Measurements from ENCODE around the gene CYSRT1.

Gene CYSRT1

GRCh38 chr9:137212520-137212919, 12.5 kb upstream of the CYSRT1 start:
- DNase-seq (ENCODE audit: low read depth): no peak

- no peak for DNase-seq (ENCODE audit: low read depth)
Measured at GRCh38 chr9:137213160-137214060, 11.6 kb upstream of the CYSRT1 start.

- DNase-seq (ENCODE audit: low read depth): no peak
Measured at GRCh38 chr9:137214620-137215019, 10.4 kb upstream of the CYSRT1 start.

DNA sequence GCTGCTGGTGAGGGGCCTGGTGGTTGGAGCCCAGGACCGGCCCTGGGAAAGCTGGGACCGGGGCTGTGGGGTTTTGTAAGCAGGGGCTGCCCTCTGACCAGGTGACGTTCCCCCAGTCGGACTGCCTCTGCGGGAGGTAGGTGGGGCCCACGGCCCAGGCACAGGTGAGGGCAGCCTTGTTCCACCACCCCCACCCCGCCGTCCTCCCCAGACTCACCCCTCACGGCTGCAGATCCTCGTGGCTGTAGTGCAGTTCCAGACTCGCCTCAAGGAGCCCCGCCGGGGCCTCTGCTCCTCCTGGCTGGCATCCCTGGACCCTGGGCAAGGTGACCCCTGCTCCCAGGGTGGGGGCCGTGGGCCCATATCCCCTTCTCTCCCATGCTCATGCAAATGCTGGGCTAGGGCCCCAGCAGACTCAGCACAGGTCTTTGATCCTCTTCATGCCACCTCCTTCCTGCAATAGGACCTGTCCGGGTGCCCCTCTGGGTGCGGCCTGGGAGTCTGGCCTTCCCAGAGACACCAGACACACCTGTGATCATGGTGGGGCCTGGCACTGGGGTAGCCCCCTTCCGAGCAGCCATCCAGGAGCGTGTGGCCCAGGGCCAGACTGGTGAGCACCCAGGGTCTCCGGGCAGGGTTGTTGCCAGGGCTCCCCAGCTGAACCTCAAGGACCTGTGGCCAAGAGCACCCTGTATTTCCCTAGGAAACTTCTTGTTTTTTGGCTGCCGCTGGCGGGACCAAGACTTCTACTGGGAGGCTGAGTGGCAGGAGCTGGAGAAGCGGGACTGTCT, 9.6 kb upstream of the CYSRT1 start:
- DNase-seq (ENCODE audit: low read depth): no peak

DNA sequence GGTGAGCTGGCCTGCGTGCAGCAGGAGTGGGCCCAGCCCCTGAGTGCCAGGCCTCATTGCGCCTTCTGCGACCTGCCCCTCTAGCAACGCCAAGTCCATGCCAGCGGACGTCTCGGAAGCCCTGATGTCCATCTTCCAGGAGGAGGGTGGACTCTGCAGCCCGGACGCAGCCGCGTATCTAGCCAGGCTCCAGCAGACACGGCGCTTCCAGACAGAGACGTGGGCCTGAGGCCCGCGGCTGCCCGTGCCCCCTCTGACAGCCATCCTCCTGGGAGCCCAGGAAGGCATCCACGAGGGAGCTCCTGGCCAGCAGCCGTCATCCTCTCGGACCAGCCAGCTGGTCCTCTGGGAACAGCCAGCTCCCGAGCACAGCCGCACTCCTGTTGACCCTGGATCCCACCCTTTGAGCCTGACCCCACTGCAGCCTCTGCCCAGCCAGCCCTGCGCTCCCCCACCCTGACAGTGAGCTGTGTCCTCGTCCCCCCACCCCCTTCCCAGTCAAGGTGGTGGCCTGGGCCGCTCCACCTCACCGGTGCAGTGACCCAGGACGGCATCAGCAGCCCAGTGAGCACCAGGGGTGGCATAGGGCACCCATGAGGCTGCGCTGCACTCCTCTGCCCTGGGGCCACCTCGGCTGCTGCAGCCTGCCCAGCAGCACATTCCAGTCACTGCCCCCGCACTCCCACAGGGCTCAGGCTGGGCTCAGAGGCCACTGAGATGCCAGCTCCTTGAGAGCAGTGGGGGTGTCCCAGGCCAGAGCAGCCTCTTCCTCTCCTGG, 8.6 kb upstream of the CYSRT1 start:
- no peak for DNase-seq (ENCODE audit: low read depth)

GRCh38 chr9:137217276-137218211, 7.4 kb upstream of the CYSRT1 start:
- DNase-seq (ENCODE audit: low read depth): no peak

DNA sequence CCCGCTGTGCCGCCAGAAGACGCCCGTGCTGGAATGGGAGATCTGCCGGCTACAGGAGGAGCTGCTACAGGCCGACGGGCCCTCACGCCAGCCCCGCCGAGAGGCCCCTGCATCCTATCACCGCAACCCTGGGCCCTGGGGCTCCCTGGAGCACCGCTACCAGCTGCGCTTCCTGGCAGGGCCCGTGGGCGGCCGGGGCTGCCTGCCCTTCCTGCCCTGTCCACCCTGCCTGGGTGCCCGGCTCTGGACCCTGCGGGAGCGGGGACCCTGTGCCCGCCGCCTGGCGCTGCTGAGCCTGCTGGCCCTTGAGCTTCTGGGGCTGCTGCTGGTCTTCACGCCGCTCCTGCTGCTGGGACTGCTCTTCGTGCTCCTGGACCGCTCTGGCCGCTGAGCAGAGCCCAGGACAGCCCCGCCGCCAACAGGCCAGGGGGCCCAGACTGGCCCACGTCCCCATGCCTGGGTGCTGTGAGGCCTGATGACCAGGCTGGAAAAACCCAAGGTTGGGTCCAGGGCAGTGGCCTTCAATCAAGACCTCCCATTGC, 6.7 kb upstream of the CYSRT1 start:
- no peak for DNase-seq (ENCODE audit: low read depth)

- peak; percentile 31 for DNase-seq (ENCODE audit: low read depth)
Measured at GRCh38 chr9:137218754-137219271, 6.2 kb upstream of the CYSRT1 start.

GRCh38 chr9:137219757-137220316, 5.1 kb upstream of the CYSRT1 start:
- no peak for DNase-seq (ENCODE audit: low read depth)

GRCh38 chr9:137220317-137221094, 4.5 kb upstream of the CYSRT1 start:
- DNase-seq (ENCODE audit: low read depth): no peak

DNA sequence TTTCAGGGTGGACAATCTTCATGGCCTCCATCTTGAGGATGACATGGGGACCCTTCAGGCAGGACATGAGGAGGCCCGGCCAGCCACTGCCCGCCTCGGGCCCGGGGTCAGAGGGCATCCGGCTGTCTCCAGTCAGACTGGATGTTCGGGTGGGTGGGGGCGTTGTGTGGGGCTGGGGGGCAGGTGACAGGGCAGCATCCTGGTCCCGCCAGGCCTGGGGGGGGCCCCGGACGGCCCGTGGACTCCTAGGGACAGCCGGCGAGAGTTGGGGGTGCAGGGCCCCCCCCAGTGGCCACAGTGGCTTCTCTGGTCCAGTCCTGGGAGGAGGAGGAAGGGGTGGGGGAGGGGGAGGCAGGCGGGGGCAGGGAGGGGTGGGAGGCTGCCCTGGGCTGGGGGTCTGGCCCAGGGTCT, 3.9 kb upstream of the CYSRT1 start:
- no peak for DNase-seq (ENCODE audit: low read depth)

- DNase-seq (ENCODE audit: low read depth): no peak
Measured at GRCh38 chr9:137221506-137222111, 3.4 kb upstream of the CYSRT1 start.

GRCh38 chr9:137222190-137223077, 2.5 kb upstream of the CYSRT1 start, which contains the start of gene RNF208:
Gene RNF208 (minus strand): TSS chr9:137222240. CDS start chr9:137221212, 1,028 bp downstream.
- DNase-seq (ENCODE audit: low read depth): peak; percentile 26

- peak; percentile 99 for DNase-seq (ENCODE audit: low read depth)
Measured at GRCh38 chr9:137223078-137223970, 1.6 kb upstream of the CYSRT1 start.

DNA sequence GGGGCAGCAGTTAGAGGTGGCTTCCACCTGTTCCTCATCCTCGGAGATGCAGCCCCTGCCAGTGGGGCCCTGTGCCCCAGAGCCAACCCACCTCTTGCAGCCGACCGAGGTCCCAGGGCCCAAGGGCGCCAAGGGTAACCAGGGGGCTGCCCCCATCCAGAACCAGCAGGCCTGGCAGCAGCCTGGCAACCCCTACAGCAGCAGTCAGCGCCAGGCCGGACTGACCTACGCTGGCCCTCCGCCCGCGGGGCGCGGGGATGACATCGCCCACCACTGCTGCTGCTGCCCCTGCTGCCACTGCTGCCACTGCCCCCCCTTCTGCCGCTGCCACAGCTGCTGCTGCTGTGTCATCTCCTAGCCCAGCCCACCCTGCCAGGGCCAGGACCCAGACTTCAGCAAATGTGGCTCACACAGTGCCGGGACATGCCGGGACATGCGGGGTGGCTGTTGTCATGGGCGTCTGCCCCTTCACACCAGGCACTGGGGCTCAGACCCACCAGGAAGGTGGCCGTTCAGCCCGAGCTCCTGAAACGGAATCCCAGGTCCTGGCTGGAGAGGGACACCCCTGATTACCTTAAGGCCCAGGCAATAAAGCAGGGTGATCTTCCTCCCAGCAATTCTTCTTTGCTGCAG, 841 bp downstream of the CYSRT1 start:
- DNase-seq (ENCODE audit: low read depth): no peak

GRCh38 chr9:137226338-137227053, 1.5 kb downstream of the CYSRT1 start:
- DNase-seq (ENCODE audit: low read depth): peak; percentile 31

Measured in EH (cell line).